HG03108 (cell line): ENCODE data around the gene CHTF18.
"Not testable (repeated sequence)": the region's sequence is repeated elsewhere in the genome, so short reads cannot be mapped to it uniquely, and the experiment has no call there.

Source experiments
- ATAC-seq: cut with Tn5 transposase; IDR thresholded peaks from one replicate; pipeline ENCODE4 v1.9.1; 2021; ENCODE audit warnings: moderate library complexity; ENCODE audit not compliant: unreplicated experiment

Gene CHTF18

DNA sequence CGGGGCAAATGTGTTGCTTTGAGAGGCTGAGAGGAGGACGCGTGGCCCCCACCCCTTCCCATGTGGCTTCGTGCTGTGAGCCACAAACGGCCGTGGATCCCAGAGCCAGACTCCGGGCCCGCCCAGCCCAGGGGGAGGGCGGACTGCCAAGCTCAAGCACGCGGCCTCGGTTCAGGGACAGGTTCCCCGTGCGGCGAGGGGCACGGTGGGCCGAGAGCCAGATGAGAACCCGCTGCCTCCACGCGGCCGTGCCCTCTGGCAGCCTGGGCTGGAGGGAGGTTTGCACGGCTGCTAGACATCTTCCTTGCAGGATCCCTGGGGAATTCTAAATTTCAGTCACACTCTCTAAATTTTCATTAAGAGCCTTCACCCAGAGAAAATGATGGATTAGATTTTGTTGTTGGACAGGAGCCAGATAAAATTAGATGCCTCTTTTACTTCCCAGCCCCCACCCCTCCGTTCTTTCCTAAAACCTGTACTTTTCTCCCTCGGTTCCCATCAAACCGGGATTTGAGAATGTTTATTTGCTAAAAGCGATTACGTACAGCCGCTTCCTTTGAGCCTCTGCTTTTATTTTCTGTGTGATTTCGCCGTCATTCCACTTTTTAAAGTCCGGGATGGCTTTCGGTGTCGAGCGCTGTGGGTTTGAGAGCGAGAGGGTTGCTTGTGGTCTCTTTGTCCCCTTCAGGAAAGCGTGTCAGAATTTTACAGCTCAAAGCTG lies 37.1 kb downstream of the CHTF18 start:
- ATAC-seq: no peak

DNA sequence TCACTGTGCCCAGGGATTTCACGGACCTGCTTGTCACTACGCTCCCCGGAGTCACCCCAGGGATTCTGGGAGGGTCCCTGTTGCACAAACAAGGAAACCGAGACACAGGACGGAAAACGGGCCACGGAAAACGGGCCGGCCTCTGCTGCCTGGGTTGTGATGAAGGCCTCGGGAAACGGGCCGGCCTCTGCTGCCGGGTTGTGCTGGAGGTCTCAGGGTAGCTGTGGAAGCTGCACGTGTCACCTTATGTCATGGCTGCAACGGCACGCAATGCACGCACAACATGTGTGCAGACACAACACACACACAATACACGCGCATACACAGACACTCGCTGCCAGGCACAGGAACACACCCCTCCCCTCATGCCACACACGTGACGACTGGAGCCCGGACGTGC lies 39.1 kb downstream of the CHTF18 start:
- no peak for ATAC-seq

DNA sequence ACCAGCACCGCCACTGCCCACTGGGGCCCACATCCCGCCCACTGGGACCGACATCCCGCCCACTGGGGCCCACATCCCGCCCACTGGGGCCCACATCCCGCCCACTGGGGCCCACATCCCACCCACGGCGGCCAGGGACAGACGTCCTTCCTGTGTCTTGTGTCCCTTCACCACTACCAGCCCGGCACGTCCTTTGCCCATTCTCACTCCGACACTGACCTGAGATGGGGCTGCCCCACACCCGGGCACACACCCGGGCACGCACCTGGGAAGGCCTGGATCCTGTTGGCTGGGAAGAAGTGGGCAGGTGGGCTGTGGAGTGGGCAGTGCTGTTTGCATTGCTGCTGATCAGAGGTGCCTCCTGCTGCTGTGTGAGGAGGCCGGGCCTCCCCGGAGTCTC lies 40.5 kb downstream of the CHTF18 start:
- no peak for ATAC-seq

DNA sequence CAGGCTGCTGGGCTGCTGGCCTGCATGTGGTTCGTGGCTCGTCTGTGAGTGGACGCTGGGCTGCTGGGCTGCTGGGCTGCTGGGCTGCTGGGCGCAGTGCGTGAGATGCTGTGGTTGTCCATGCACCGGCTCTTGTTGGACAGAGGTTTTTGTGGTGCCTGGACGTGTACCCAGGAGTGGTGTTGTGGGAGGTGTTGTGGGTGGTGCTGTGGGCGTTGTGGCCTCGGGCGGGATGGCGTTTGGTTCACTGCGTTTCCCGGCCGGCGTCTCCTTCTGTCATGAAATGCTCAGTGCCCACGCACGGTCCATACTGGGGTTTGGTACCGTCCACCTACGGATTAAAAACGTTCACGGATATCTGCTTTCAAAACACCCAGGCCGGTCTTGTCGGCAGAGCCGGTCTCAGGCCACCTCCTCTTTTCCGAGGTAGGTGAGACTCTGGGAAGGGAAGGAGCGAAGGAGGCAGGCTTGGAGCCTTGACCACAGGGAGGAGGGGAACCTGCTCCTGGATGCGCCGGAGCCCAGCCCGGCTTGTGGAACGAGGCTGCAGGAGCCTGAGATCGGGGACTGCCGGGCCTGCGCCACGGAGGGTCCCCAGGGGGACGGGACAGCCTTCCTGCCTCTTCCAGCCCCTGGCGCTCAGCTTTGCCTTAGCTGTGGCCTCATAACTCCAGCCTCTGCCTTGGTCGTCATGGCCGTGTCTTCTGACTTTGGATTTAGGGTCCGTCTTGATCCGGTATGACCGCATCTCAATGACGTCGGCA lies 41.9 kb downstream of the CHTF18 start:
- no peak for ATAC-seq

DNA sequence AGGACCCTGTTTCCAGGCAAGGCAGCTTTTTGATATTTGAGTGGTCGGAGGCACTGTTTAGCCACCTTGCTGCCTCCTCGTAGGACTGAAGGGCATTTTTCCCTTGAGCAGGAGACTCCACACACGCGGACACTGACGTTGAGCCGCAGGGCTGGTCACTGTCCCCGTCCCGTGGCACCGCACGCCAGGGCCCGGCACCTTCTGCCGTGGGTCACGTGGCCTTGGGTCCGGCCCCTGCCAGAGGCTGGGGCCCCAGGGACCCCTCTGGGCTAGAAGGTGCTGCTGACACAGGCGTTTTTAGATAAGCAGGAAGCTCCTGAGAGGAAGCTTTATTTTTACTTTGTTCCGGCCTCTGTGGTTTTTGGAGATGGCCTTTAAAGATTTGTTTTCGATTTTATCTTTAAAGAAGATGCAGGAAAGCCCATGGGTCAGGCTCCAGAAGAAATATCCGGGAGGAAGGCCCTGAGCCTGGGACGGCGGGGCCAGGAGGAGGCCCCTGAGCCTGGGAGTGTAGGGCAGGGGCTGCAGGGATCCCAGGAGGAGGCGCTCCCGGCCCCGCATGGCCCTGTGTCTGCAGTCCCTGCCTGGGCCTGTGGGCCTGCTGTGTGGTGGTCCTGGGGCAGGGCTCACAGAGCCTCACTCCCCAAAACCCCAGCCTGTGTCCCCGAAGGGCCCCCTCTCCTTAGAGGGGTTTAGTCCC lies 42.6 kb downstream of the CHTF18 start:
- no peak for ATAC-seq

DNA sequence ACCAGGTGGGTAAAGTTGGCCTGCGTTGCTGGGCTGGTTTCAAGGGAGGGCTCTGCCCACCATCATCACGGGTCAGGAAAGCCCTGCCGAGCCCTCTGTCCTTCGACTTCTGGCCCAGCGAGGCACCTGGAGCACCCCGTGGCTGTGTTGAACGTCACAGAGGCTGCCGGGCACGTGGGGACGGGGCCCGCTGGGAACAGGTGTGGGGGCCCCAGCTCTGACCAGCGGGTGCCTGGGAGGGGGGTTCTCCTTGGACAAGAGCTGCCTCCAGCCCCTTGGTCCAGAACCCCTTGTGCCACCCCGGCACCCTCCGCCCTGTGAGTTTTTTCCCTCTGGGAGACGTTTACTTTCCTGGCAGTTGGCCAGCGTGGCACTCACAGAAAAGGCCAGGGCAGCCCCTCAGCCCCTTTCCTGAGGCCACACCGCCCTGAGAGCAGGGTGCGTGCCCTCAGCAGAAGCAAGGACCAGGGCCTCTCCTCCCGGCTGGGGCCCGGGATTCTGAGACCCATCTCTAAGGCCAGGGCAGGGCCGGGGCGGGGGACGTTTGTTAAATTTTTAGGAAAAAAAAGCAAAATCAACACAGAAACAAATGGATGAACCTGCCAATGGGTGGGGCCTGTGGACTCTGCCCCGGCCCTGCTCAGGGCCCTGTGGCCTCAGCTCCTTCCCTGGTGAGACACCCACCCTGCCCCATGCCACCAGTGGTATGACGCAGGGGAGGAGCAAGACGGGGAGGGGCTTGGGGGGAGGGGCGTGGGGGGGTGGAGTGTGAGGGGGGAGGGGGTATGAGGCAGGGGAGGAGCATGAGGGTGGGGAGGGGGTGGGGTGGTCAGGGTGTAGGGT lies 43.4 kb downstream of the CHTF18 start:
- no peak for ATAC-seq

DNA sequence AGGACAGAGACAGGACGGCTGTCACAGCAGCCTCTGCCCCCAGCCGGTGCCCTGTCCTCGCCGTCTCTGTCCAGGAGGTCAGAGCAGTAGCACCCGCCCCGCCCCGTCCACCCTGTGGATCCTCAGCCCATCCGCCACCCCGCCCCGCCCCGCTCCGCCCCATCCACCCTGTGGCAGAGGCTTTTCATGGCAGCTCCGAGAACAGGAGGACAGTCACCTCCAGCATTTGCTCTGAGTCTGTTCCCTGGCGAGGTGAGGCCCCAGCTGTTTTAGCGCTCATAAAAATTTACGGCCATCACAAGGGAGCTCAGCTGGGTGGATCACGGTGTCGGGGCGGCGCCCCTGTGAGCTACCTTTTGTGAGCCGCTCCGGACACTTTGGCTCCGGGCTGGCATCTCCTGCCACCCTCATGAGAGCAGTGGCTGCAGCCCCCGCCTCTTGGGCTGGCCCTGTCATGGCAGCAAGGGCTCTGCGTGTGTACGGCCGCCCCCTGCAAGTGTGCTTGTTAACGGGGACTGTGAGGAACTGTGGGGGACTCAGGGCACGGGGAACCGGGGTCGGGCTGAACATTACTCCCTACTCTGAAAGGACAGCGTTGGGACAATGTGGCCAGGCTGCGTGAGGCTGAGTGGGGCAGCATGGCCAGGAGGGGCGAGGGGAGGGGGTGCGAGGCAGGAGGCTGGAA lies 44.4 kb downstream of the CHTF18 start:
- no peak for ATAC-seq

DNA sequence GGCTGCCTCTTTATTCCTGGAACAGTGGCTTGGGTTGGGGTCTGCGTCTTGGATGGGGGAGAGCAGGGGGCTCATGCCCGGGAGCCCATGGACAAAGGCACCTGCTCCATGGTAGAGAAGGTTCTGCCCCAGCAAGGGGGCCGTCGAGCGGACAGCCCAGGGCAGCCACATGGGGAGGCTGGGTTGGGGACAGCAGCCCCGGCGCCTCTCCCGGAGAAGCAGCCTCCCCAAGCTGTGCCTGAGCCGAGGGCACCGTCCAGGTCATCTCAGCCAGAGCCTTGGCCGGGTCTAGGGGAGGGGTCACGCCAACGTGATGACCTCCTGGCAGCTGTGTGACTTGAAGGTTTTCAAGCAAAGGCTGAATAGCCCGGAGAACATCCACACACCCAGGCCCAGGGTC lies 45.0 kb downstream of the CHTF18 start:
- no peak for ATAC-seq

DNA sequence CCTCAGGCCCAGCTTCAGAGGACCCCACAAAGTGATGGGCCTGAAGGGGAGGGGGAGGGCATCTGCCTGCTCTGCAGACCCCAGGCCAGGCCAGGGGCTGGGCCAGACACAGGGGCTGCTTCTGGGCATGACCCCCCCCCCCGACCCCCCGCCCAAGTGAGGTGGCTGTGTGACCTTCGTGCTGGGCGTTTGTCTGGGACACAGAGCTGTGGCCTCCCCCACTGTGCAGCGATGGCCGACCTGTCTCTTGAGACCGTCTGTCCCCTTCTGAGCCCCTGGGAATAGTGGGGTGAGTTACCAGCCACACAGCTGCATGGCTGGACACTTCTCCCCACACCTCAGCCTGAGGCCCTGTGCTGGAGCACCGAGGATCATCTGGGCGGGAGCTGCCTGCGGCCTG lies 47.0 kb downstream of the CHTF18 start:
- ATAC-seq: no peak

DNA sequence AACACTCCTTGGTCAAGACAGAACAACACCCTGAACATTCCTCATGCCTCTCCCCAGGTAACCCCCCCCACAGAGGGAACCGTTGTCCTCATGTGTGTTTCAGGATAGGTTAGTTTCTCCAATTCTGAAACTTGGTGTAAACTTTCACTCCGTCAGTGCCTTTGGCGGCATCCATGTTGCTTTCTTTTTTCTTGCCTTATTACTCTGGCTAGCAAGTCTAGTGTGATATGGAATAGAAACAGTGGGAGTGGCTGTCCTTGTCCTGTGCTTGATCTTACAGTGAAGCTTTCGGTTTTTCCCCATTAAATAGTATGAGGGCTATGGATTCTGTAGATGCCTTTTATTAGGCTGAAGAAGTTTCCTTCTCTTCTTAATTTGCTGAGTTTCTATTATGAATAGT lies 47.8 kb downstream of the CHTF18 start:
- ATAC-seq: no peak

DNA sequence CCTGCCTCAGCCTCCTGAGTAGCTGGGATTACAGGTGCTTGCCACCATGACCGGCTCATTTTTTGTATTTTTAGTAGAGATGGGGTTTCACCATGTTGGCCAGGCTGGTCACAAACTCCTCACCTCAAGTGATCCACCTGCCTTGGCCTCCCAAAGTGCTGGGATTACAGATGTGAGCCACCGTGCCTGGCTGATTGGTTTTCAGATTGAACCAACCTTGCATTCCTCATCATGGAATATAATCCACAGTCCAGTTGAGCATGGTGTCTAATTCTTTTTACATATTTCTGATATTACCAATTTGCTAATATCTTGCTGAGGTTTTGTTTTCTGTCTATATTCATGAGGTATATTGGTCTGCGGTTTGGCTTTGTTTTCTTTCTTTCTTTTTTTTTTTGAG lies 48.4 kb downstream of the CHTF18 start:
- ATAC-seq: not testable (repeated sequence)

DNA sequence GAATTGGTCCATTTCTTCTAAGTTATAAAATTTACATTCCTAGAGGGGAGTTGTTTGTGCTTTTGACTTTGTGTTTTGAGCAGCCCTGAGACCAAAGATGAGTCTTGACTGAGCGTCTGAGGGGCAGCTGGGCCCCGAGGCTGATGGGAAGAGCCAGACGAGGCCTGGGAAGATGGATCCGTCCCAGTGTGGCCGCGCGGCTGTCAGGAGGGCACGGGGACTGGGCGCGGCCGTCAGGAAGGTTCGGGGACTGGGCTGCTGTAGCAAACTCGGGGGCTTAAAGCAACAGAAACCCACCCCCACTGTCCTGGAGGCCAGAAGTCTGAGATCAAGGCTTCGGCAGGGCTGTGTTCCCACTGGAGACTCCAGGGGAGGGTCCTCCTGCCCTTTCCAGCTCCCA lies 50.3 kb downstream of the CHTF18 start:
- no peak for ATAC-seq

DNA sequence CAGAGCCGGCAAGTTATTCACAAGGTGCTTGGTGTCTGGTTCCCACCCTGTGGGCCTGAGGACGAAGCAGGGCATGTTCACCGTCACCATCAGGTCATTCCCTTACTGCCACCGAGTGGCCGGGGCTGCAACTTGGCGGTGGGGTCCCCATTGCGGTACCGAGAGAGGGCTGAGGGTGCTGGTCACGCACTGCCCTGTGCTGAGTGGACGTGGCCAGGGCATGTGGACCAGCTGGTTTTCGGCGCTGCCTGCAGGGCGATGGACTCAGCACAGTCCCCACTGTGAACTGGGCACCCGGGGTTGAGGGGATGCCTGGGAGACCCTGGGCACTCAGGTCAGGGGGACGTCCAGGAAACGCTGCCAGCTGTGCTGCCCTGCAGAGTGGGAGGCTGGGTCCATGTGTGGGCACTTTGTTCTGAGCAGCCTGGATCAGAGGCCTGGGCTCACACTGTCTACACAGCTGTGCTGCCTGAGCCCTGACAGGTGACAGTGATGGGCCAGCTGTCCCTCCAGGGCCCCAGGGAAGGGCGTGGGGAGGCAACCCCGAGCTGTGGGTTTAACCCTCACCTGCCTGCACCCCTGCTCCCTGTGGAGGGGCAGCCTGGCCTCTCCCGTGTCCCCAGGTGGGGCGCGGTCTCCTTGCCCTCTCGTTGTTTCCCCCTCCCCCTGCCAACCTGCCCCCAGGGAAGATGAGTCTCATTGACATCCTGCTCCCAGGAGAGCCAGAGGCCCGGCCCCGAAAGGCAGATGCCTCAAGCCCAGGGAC lies 51.4 kb downstream of the CHTF18 start:
- ATAC-seq: no peak

DNA sequence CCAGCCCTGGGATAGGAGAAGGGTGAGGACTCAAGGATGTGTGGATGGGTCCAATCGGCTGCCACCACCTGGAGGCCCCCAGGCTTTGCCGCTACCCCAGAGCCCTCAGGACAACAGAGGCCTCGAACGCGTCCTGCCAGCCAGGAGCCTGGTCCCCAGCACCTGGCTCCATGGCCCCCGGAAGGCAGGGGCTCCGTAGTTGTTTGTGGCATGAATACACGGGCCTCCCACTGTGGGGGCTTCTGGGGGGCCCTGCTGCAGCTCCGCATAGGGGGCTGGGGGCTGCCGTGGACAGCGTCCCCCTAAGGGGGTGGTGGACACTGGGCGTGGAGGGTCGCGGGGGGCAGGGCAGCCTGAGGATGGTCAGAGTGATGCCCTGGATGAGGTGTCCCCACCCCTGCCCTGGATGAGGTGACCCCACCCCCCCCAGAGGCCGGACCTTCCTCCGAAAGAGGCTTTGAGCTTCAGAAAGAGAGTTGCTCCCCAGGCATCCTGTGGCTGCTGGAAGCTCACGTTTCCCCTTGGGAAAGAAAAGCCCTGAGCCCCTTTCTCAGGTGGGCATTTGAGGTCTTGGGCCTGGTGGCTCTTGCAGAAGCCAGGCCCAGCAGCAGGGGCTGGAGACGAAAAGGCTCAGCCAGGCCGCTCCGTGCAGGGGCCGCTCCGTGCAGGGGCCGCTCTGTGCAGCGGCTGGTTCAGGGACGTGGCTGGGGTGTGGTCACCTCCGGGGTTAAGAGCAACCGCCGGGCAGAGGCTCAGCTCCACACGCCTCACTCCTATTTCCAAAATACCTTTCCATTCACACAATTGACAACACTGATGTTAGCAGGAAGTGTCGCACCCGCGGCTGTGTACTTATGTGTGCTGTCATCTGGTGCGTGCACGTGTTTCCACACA lies 52.4 kb downstream of the CHTF18 start:
- ATAC-seq: no peak

DNA sequence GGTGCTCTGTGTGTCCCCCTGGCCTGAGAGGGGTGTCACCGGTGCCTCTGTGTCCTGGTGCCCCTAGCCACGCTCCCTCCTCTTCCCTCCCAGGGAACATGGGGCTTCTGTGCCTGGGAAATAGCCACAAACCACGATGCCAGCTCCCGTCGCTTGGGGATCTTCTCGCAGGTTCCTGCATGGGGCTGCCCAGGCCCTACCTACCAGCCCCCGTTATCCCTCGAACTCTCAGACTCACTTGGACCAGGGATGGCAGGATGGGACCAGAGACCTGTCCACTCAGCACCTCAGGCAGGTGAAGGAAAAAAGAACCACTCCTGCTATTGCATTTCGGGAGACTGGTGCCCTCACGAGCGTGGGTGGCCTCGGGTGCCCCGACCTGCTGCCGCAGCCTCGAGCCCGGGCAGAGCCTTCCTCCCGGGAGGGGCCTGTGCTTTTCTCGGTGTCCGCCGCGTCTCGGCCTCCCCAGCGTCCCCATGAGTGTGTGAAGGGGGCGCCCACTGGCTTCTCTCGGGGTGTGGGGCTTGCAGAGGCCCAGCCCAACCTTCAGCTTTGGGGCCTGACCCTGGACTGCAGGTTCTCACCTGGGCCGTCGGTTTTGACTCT lies 53.1 kb downstream of the CHTF18 start:
- ATAC-seq: no peak

DNA sequence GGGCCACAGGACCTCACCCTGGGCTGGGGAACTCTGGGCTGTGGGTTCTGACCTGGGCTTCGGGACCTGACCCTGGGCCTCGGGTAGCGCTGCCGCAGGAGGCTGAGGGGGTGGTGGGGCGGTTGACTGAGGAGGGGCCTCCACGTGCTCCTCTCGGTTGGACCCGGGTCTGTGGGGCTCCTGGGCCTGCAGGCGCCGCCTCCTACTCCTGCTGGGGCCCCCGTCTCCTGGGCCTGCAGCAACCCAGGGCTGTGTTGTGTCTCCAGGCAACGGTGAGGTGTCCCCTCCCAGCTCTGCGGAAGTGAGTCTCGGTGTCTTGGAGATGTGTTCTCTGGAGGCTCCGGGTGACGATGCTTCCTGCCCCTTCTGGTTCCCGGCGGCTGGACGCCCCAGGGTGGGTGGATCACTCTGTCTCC lies 53.6 kb downstream of the CHTF18 start:
- no peak for ATAC-seq

DNA sequence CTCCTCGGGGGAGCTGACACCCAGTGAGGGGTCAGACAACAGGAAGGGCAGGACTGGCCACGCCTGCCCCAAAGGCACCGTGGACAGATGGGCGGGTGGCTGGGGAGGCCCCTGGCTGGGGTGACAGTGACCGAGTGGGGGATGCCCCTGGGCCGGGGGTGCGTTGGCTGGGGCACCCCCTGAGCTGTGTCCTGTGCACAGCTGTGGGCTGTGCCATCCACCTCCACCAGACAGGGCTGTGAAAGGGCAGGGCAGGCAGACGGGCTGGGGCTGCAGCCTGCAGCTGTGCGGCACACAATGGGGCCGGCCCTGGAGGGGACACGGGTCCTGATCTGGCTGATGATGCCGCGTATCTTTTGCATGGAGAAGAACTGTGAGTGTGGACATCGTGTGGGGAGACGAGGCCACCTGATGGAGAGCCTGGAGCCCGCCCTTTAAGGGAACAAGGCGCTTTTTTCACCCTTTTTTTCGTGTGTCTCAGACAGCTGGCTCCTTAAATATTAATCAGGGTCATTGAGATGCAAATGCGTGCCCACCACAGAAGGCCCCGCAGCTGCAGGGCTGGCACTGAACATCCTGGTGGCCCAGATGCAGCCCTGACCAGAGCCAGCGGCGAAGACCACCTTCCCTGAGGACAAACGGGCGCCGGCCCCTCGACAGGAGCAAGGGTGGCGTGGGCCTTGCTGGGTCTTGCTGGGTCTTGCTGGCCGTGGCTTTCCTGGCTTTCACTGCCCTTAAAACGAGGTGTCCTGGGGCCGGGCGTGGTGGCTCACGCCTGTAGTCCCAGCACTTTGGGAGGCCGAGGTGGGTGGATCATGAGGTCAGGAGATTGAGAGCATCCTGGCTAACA lies 54.5 kb downstream of the CHTF18 start:
- no peak for ATAC-seq
